ENCODE measurements around the gene PLCH2.

DNA sequence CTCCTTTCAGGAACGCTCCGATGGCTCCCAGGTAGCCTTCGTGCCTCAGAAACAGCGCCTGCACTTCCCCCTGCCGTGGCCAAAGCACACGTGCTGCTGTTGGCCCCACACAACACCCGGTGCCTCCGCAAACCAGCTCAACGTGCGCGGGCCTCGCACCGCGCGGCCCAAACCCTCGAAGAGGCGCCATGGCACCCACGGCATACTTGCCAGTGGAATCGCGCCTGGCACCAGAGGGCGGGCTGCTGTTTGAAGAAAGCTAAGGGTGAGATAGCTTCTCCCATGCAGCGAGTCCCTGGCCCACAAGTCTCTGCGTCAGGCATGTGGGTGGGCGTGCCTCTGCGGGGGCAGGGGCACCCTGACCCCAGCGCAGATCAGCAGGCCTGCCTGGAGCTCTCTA, 42.4 kb downstream of the PLCH2 start:
- no peak for TF ChIP-seq CTCF (IDR thresholded peaks at IDR 0.05; ENCODE audit: extremely low read depth in 1 of 2, insufficient read depth in 1 of 2, low read depth in 1 of 2, low read length in 2 of 2)
- no peak for TF ChIP-seq POLR2A (IDR thresholded peaks at IDR 0.05; ENCODE audit: low read depth, low read length)
- TF ChIP-seq POLR2AphosphoS5 (IDR thresholded peaks at IDR 0.05; ENCODE audit: insufficient read depth, low read depth, low read length): no peak

Data from endothelial cell of umbilical vein (primary cell).